OCI-LY1 (cell line): ENCODE measurements around the gene FOXN3.

Experiments
- H2AFZ ChIP-seq: fragments of 200-600 bp; sonication (generic), shearing (Covaris generic); 2 replicates; pipeline ENCODE4 v1.6.0; 2014; ENCODE audit warnings: antibody characterized with exemption, mild to moderate bottlenecking, low read length
- H3F3A ChIP-seq: fragments of 200-600 bp; sonication (generic), shearing (Covaris generic); 2 replicates; pipeline ENCODE4 v1.6.0; 2014; ENCODE audit warnings: mild to moderate bottlenecking, antibody characterized with exemption, low read length, moderate library complexity; ENCODE audit not compliant: insufficient read depth
- H3K27ac ChIP-seq: fragments of 200-600 bp; sonication (generic); 2 replicates; pipeline ENCODE4 v1.5.1; 2014; ENCODE audit warnings: low read length, mixed run types, mild to moderate bottlenecking, low read depth; ENCODE audit not compliant: poor library complexity, severe bottlenecking
- H3K27me3 ChIP-seq: fragments of 200-600 bp; sonication (generic); 2 replicates; pipeline ENCODE4 v1.6.0; 2014; ENCODE audit warnings: antibody characterized with exemption, mild to moderate bottlenecking, low read length, moderate library complexity; ENCODE audit not compliant: insufficient read depth
- H3K36me3 ChIP-seq: fragments of 200-600 bp; sonication (generic); 2 replicates; pipeline ENCODE4 v1.6.1; 2014; ENCODE audit warnings: mild to moderate bottlenecking, antibody characterized with exemption, low read length, moderate library complexity, mixed read lengths; ENCODE audit not compliant: insufficient read depth
- H3K4me1 ChIP-seq: fragments of 200-600 bp; sonication (generic); 2 replicates; pipeline ENCODE4 v1.5.1; 2014; ENCODE audit warnings: mild to moderate bottlenecking, low read length, moderate library complexity; ENCODE audit not compliant: insufficient read depth, severe bottlenecking
- H3K4me2 ChIP-seq: fragments of 200-600 bp; sonication (generic), shearing (Covaris generic); 2 replicates; pipeline ENCODE4 v1.6.1; 2014; ENCODE audit warnings: low read length
- H3K4me3 ChIP-seq: fragments of 200-600 bp; sonication (generic); 2 replicates; pipeline ENCODE4 v1.5.1; 2014; ENCODE audit warnings: low read length, low read depth, mild to moderate bottlenecking, mixed read lengths; ENCODE audit not compliant: poor library complexity, severe bottlenecking
- H3K79me2 ChIP-seq: fragments of 200-600 bp; shearing (Covaris generic); 2 replicates; pipeline ENCODE4 v1.6.1; 2016; ENCODE audit warnings: mixed run types, low read length, mixed read lengths; ENCODE audit not compliant: insufficient read depth
- H3K9ac ChIP-seq: fragments of 200-600 bp; sonication (generic), shearing (Covaris generic); 2 replicates; pipeline ENCODE4 v1.6.1; 2014; ENCODE audit warnings: mild to moderate bottlenecking, low read length, mixed read lengths
- H3K9me2 ChIP-seq: fragments of 200-600 bp; sonication (generic), shearing (Covaris generic); 2 replicates; pipeline ENCODE4 v1.6.1; 2014; ENCODE audit warnings: low read depth, mild to moderate bottlenecking, low read length, mixed read lengths
- H3K9me3 ChIP-seq: fragments of 200-600 bp; shearing (Covaris generic); 2 replicates; pipeline ENCODE4 v1.6.1; 2014; ENCODE audit warnings: low read length, mixed read lengths
- H4K20me1 ChIP-seq: fragments of 200-600 bp; sonication (generic), shearing (Covaris generic); 2 replicates; pipeline ENCODE4 v1.6.0; 2016; ENCODE audit warnings: mild to moderate bottlenecking, low read length; ENCODE audit not compliant: insufficient read depth
- CTCF ChIP-seq: fragments of 200-600 bp; sonication (generic), shearing (Covaris generic); IDR thresholded peaks from 2 replicates; pipeline ENCODE4 v1.5.1; 2017; ENCODE audit warnings: mild to moderate bottlenecking, antibody characterized with exemption, low read length, moderate library complexity, mixed read lengths
- EZH2 ChIP-seq: fragments of 200-600 bp; sonication (generic), shearing (Covaris generic); IDR thresholded peaks from 2 replicates; pipeline ENCODE4 v1.8.0; 2017; ENCODE audit warnings: borderline replicate concordance, mixed run types, mild to moderate bottlenecking, antibody characterized with exemption, low read length, moderate library complexity, mixed read lengths

Gene FOXN3

GRCh38 chr14:89435492-89435891 is 18.5 kb upstream of the FOXN3 start:
- no peak for TF ChIP-seq CTCF
- no peak for TF ChIP-seq EZH2
- H3K4me2 ChIP-seq: no peak overlapping the region
- no peak overlapping the region for H3K27ac ChIP-seq
- no peak overlapping the region for H3K9ac ChIP-seq
- H3K4me1 ChIP-seq: peaks cover 16% of the 10 kb centered on the region
- no peaks in the 10 kb centered on the region for H3F3A ChIP-seq
- H3K9me3 ChIP-seq: no peaks in the 10 kb centered on the region
- no peaks in the 10 kb centered on the region for H3K27me3 ChIP-seq
- H3K79me2 ChIP-seq: no peaks in the 10 kb centered on the region
- H3K4me3 ChIP-seq: no peak overlapping the region
- no peak overlapping the region for H2AFZ ChIP-seq
- no peaks in the 10 kb centered on the region for H4K20me1 ChIP-seq
- no peaks in the 10 kb centered on the region for H3K36me3 ChIP-seq
- no peaks in the 10 kb centered on the region for H3K9me2 ChIP-seq

- Histone ChIP-seq H4K20me1 (no peaks in the 10 kb centered on the region), H3K27me3 (no peaks in the 10 kb centered on the region), H3K9ac (no peak overlapping the region), H3K79me2 (no peaks in the 10 kb centered on the region), H3K4me3 (no peak overlapping the region), H3K4me2 (no peak overlapping the region), H3K27ac (peak overlapping the region; percentile 34), H3K9me3 (no peaks in the 10 kb centered on the region), H3F3A (no peaks in the 10 kb centered on the region), H3K4me1 (peaks cover 46% of the 10 kb centered on the region), H3K9me2 (no peaks in the 10 kb centered on the region), H2AFZ (no peak overlapping the region), H3K36me3 (no peaks in the 10 kb centered on the region)
- no peak for TF ChIP-seq CTCF
- TF ChIP-seq EZH2: no peak
Measured at GRCh38 chr14:89432226-89432625, 15.2 kb upstream of the FOXN3 start.

- no peaks in the 10 kb centered on the region for H3K9me3 ChIP-seq
- H3K27me3 ChIP-seq: no peaks in the 10 kb centered on the region
- peak overlapping the region; percentile 54 for H3K4me3 ChIP-seq
- no peaks in the 10 kb centered on the region for H4K20me1 ChIP-seq
- H3F3A ChIP-seq: no peaks in the 10 kb centered on the region
- H3K9ac ChIP-seq: peak overlapping the region; percentile 66
- H3K9me2 ChIP-seq: no peaks in the 10 kb centered on the region
- H2AFZ ChIP-seq: no peak overlapping the region
- H3K79me2 ChIP-seq: no peaks in the 10 kb centered on the region
- no peak for TF ChIP-seq CTCF
- no peak for TF ChIP-seq EZH2
- H3K27ac ChIP-seq: peak overlapping the region; percentile 95
- peaks cover 51% of the 10 kb centered on the region for H3K4me1 ChIP-seq
- peak overlapping the region; percentile 79 for H3K4me2 ChIP-seq
- no peaks in the 10 kb centered on the region for H3K36me3 ChIP-seq
Measured at GRCh38 chr14:89430391-89431236, 13.6 kb upstream of the FOXN3 start.
